ENCODE measurements around the gene CERS6.
"Not testable (repeated sequence)": the region's sequence is repeated elsewhere in the genome, so short reads cannot be mapped to it uniquely, and the experiment has no call there.

CERS6 gene

GRCh38 chr2:168455645-168456520, at the start of gene CERS6:
Gene CERS6, plus strand, starts transcription at chr2:168456272. Its CDS starts 177 bp downstream, at chr2:168456449.
- TF ChIP-seq ZFX (IDR thresholded peaks at IDR 0.05) (no peak), CTCF (conservative IDR thresholded peaks at IDR 0.05) (no peak)
- H3K27ac ChIP-seq: peak within 1 kb of the TSS; percentile 87

GRCh38 chr2:168412301-168412700, 43.8 kb upstream of the CERS6 start:
- not testable (repeated sequence) for H3K27ac ChIP-seq

GRCh38 chr2:168413101-168413500, 43.0 kb upstream of the CERS6 start:
- H3K27ac ChIP-seq: not testable (repeated sequence)

GRCh38 chr2:168416555-168416954, 39.5 kb upstream of the CERS6 start:
- TF ChIP-seq ZFX (IDR thresholded peaks at IDR 0.05): no peak
- no peak for TF ChIP-seq CTCF (conservative IDR thresholded peaks at IDR 0.05)
- no peak overlapping the region for H3K27ac ChIP-seq

GRCh38 chr2:168422584-168422983, 33.5 kb upstream of the CERS6 start:
- no peak overlapping the region for H3K27ac ChIP-seq
- TF ChIP-seq CTCF (conservative IDR thresholded peaks at IDR 0.05): no peak

GRCh38 chr2:168424112-168424951, 31.7 kb upstream of the CERS6 start:
- no peak overlapping the region for H3K27ac ChIP-seq
- TF ChIP-seq CTCF (conservative IDR thresholded peaks at IDR 0.05) (no peak), ZFX (IDR thresholded peaks at IDR 0.05) (no peak)

GRCh38 chr2:168424971-168425370, 31.1 kb upstream of the CERS6 start:
- no peak overlapping the region for H3K27ac ChIP-seq
- no peak for TF ChIP-seq CTCF (conservative IDR thresholded peaks at IDR 0.05)
- TF ChIP-seq ZFX (IDR thresholded peaks at IDR 0.05): no peak

- no peak overlapping the region for H3K27ac ChIP-seq
- TF ChIP-seq ZFX (IDR thresholded peaks at IDR 0.05) (no peak), CTCF (conservative IDR thresholded peaks at IDR 0.05) (no peak)
Observed at GRCh38 chr2:168426861-168427260, 29.2 kb upstream of the CERS6 start.
